Caco-2 (cell line): ENCODE data around the gene ZNF785. TPM values are rescaled to one million over a fixed set of nuclear protein-coding genes. Genes with fewer than 3 reads are reported as not detected.
A peak's percentile ranks its signal among the peaks of the same experiment; 100 is the strongest.

Source experiments
- BruUV-seq: library from RNA; stranded (reverse); fragments of 400-500 nt; replicated peaks from 2 replicates; lab custom pipeline; 2021; lab: Mats Ljungman, UMichigan
- CTCF ChIA-PET: fragments of 300-600 bp; sonication (Branson Sonifier 250); formaldehyde crosslinking; loops from one replicate; lab custom pipeline; 2022; ENCODE audit warnings: antibody characterized with exemption; lab: Charles Lee
- POLR2A ChIA-PET: fragments of 300-600 bp; sonication (Branson Sonifier 250); formaldehyde crosslinking; loops from one replicate; lab custom pipeline; 2022; ENCODE audit warnings: antibody characterized with exemption; lab: Charles Lee
- DNase-seq, 2 experiments: peaks; one replicate each; pipeline versions ENCODE4 v3.0.0 to v3.0.0-alpha.2; 2020 to 2022
- H3K27me3 ChIP-seq: replicated peaks from 2 replicates; pipeline ENCODE4 v1.6.0; 2011; ENCODE audit warnings: low read length; ENCODE audit not compliant: control insufficient read depth, insufficient read depth
- H3K36me3 ChIP-seq: 2 replicates; pipeline ENCODE4 v1.5.1; 2011; ENCODE audit warnings: low read length; ENCODE audit not compliant: control insufficient read depth, insufficient read depth
- H3K4me1 ChIP-seq: fragments of 250-450 bp; sonication (Bioruptor Pico); 2 replicates; pipeline ENCODE4 v1.5.1; 2020; ENCODE audit warnings: mild to moderate bottlenecking
- H3K4me3 ChIP-seq: 2 replicates; pipeline ENCODE4 v1.5.1; 2011; ENCODE audit warnings: low read depth, mild to moderate bottlenecking, control low read depth, low read length
- H3K9me3 ChIP-seq: fragments of 250-450 bp; sonication (Bioruptor Pico); 2 replicates; pipeline ENCODE4 v1.5.1; 2020; ENCODE audit warnings: mild to moderate bottlenecking, moderate library complexity
- H3K27ac Mint-ChIP-seq: one replicate; pipeline ENCODE4 v1.8.0; 2022; ENCODE audit warnings: mixed read lengths; ENCODE audit not compliant: unreplicated experiment
- H3K27me3 Mint-ChIP-seq: one replicate; pipeline ENCODE4 v1.8.0; 2022; ENCODE audit warnings: mixed read lengths; ENCODE audit not compliant: insufficient read depth, unreplicated experiment
- H3K36me3 Mint-ChIP-seq: one replicate; pipeline ENCODE4 v1.8.0; 2022; ENCODE audit warnings: mild to moderate bottlenecking, mixed read lengths; ENCODE audit not compliant: insufficient read depth, unreplicated experiment
- H3K4me1 Mint-ChIP-seq: one replicate; pipeline ENCODE4 v1.8.0; 2022; ENCODE audit warnings: low read depth, mixed read lengths; ENCODE audit not compliant: unreplicated experiment
- H3K4me3 Mint-ChIP-seq: one replicate; pipeline ENCODE4 v1.8.0; 2022; ENCODE audit warnings: mild to moderate bottlenecking, moderate library complexity, mixed read lengths; ENCODE audit not compliant: unreplicated experiment
- H3K9me3 Mint-ChIP-seq: one replicate; pipeline ENCODE4 v1.8.0; 2022; ENCODE audit warnings: mixed read lengths; ENCODE audit not compliant: unreplicated experiment
- CTCF ChIP-seq, 2 experiments: fragments of 200-600 bp in 1 of 2; IDR thresholded peaks; 1 replicate in 1 of 2; 2 replicates in 1 of 2; pipeline versions ENCODE4 v1.5.1 to v1.8.0; 2011 to 2022; ENCODE audit warnings: antibody characterized with exemption in 1 of 2, control low read depth in 1 of 2, inconsistent platforms in 1 of 2, low read depth in 1 of 2, low read length in 1 of 2, mild to moderate bottlenecking in 1 of 2, moderate library complexity in 1 of 2; ENCODE audit not compliant: insufficient read depth in 1 of 2, severe bottlenecking in 1 of 2, unreplicated experiment in 1 of 2
- intact Hi-C: fragments of 100-400 bp; cut with micrococcal nuclease; formaldehyde crosslinking; loops from one replicate; pipeline ENCODE4 v1.10.0; 2022; ENCODE audit not compliant: unreplicated experiment
- total RNA-seq: library from RNA; stranded (reverse); gene quantifications from 2 replicates; pipeline ENCODE4 v1.2.3, GENCODE V29; 2022

ZNF785 gene
- total RNA-seq, 1 experiment from 2014 or later, result 13.5 TPM

GRCh38 chr16:30619638-30620037 lies 34.1 kb upstream of the ZNF785 start:
- no peaks in the 10 kb centered on the region for H3K36me3 Mint-ChIP-seq
- H3K4me3 ChIP-seq, result no peak overlapping the region
- DNase-seq, result no peak
- no peaks in the 10 kb centered on the region for H3K4me1 ChIP-seq
- POLR2A ChIA-PET, result no interaction called here
- intact Hi-C loops, result no loop called here
- CTCF ChIA-PET, result interaction anchor here (1.3 kb wide), 1 partner anchor 190 kb away, joined by 4 read pairs; the partner anchor contains the start of gene DCTPP1
- H3K9me3 ChIP-seq, result no peaks in the 10 kb centered on the region; the same call in 1 of the 2 replicates
- BruUV-seq, result no TSS peak
- peaks cover 24% of the 10 kb centered on the region for H3K9me3 Mint-ChIP-seq
- H3K27me3 Mint-ChIP-seq, result no peaks in the 10 kb centered on the region
- H3K27ac Mint-ChIP-seq, result no peak overlapping the region
- H3K27me3 ChIP-seq, result no peaks in the 10 kb centered on the region
- TF ChIP-seq CTCF (IDR thresholded peaks at IDR 0.05; ENCODE audit: insufficient read depth in 1 of 2, low read depth in 1 of 2, low read length in 1 of 2, severe bottlenecking in 1 of 2, unreplicated experiment in 1 of 2), result no peak
- H3K4me1 Mint-ChIP-seq, result no peaks in the 10 kb centered on the region
- H3K36me3 ChIP-seq, result no peaks in the 10 kb centered on the region
- no peak overlapping the region for H3K4me3 Mint-ChIP-seq

GRCh38 chr16:30619202-30619601 lies 33.7 kb upstream of the ZNF785 start:
- Histone ChIP-seq H3K4me1 (no peaks in the 10 kb centered on the region), H3K36me3 (no peaks in the 10 kb centered on the region), H3K4me3 (no peak overlapping the region), H3K27me3 (no peaks in the 10 kb centered on the region), H3K9me3 (no peaks in the 10 kb centered on the region; the same call in 1 of the 2 replicates)
- DNase-seq, result no peak
- BruUV-seq, result no TSS peak
- POLR2A ChIA-PET, result no interaction called here
- H3K9me3 Mint-ChIP-seq, result peaks cover 24% of the 10 kb centered on the region
- CTCF ChIA-PET, result no interaction called here
- no peak overlapping the region for H3K27ac Mint-ChIP-seq
- H3K4me1 Mint-ChIP-seq, result no peaks in the 10 kb centered on the region
- no peaks in the 10 kb centered on the region for H3K36me3 Mint-ChIP-seq
- TF ChIP-seq CTCF (IDR thresholded peaks at IDR 0.05; ENCODE audit: insufficient read depth in 1 of 2, low read depth in 1 of 2, low read length in 1 of 2, severe bottlenecking in 1 of 2, unreplicated experiment in 1 of 2), result no peak
- intact Hi-C loops, result no loop called here
- H3K4me3 Mint-ChIP-seq, result no peak overlapping the region
- no peaks in the 10 kb centered on the region for H3K27me3 Mint-ChIP-seq

GRCh38 chr16:30615358-30616091 lies 30.0 kb upstream of the ZNF785 start:
- Mint-ChIP-seq H3K27me3 (no peaks in the 10 kb centered on the region), H3K4me3 (no peak overlapping the region)
- no TSS peak for BruUV-seq

More at GRCh38 chr16:30615358-30616091, 30.0 kb upstream of the ZNF785 start:
- Histone ChIP-seq H3K4me1 (no peaks in the 10 kb centered on the region), H3K27me3 (no peaks in the 10 kb centered on the region), H3K4me3 (no peak overlapping the region), H3K36me3 (no peaks in the 10 kb centered on the region), H3K9me3 (no peaks in the 10 kb centered on the region; the same call in 1 of the 2 replicates)
- DNase-seq, result peak in 1 of 2 experiments; percentile 14
- TF ChIP-seq CTCF (IDR thresholded peaks at IDR 0.05; ENCODE audit: insufficient read depth in 1 of 2, low read depth in 1 of 2, low read length in 1 of 2, severe bottlenecking in 1 of 2, unreplicated experiment in 1 of 2), result peak in 1 of 2 experiments; percentile 34
- peaks cover 1% of the 10 kb centered on the region for H3K36me3 Mint-ChIP-seq
- no peaks in the 10 kb centered on the region for H3K4me1 Mint-ChIP-seq
- intact Hi-C loops, result no loop called here
- H3K27ac Mint-ChIP-seq, result no peak overlapping the region
- CTCF ChIA-PET, result interaction anchor here (0.6 kb wide), 1 partner anchor 9 kb away, joined by 3 read pairs; no protein-coding TSS in a partner anchor
- POLR2A ChIA-PET, result interaction anchor here (0.6 kb wide), 1 partner anchor 86 kb away, joined by 6 read pairs; no protein-coding TSS in a partner anchor
- H3K9me3 Mint-ChIP-seq, result peaks cover 24% of the 10 kb centered on the region
